ENCODE data around the gene PCDHGB3.

PCDHGB3 gene

GRCh38 chr5:141421489-141421855 lies 51.4 kb downstream of the PCDHGB3 start:
- no peak for DNase-seq
